Naive thymus-derived CD4-positive, alpha-beta T cell (primary cell): ENCODE measurements around the gene SULT1B1. TPM values are rescaled to one million over a fixed set of nuclear protein-coding genes. Genes with fewer than 3 reads are reported as not detected.

ENCODE experiments used
- ATAC-seq: fragments of 150-1000 bp; cut with Tn5 transposase; 2 replicates; pipeline ENCODE4 v1.10.0; 2021; ENCODE audit warnings: mild to moderate bottlenecking, moderate library complexity
- CTCF ChIA-PET: fragments of 350-600 bp; sonication (Branson Sonifier 250); formaldehyde crosslinking; loops from one replicate; lab custom pipeline; 2021; ENCODE audit warnings: antibody characterized with exemption; lab: Charles Lee
- POLR2A ChIA-PET: fragments of 350-600 bp; sonication (Branson Sonifier 250); formaldehyde crosslinking; loops from one replicate; lab custom pipeline; 2021; ENCODE audit warnings: antibody characterized with exemption, inconsistent platforms; lab: Charles Lee
- DNase-seq, 9 donors: peaks; one replicate each; pipeline versions ENCODE4 v3.0.0 to v3.0.0-alpha.2; 2020 to 2022; ENCODE audit warnings: mixed read lengths in 1 of 9
- H3K27ac ChIP-seq: one replicate; pipeline ENCODE4 v1.7.0; 2013; ENCODE audit warnings: mild to moderate bottlenecking, low read depth, low read length, moderate library complexity
- H3K27me3 ChIP-seq, 2 donors: one replicate each; pipeline ENCODE4 v1.7.0; 2013; ENCODE audit warnings: low read length in 2 of 2, mild to moderate bottlenecking in 2 of 2, moderate library complexity in 2 of 2; ENCODE audit not compliant: control insufficient read depth in 2 of 2, insufficient read depth in 2 of 2
- H3K36me3 ChIP-seq, 3 experiments: 1 replicate in 2 of 3; 2 replicates in 1 of 3; pipeline ENCODE4 v1.7.0; 2013; ENCODE audit warnings: low read length in 3 of 3, mild to moderate bottlenecking in 3 of 3, moderate library complexity in 1 of 3; ENCODE audit not compliant: insufficient read depth in 3 of 3, control insufficient read depth in 2 of 3
- H3K4me1 ChIP-seq, 2 donors: one replicate each; pipeline ENCODE4 v1.7.0; 2013; ENCODE audit warnings: low read length in 2 of 2, mild to moderate bottlenecking in 2 of 2, moderate library complexity in 1 of 2; ENCODE audit not compliant: control insufficient read depth in 2 of 2, insufficient read depth in 2 of 2
- H3K4me3 ChIP-seq: 2 replicates; pipeline ENCODE4 v1.7.0; 2013; ENCODE audit warnings: mild to moderate bottlenecking, low read length
- H3K9me3 ChIP-seq, 3 experiments: 1 replicate in 2 of 3; 2 replicates in 1 of 3; pipeline ENCODE4 v1.7.0; 2013; ENCODE audit warnings: low read length in 3 of 3; ENCODE audit not compliant: control insufficient read depth in 2 of 3
- H3K27ac Mint-ChIP-seq, 9 donors: one replicate each; pipeline ENCODE4 v1.8.0; 2020 to 2022; ENCODE audit warnings: mixed read lengths in 9 of 9, mild to moderate bottlenecking in 8 of 9, moderate library complexity in 5 of 9, inconsistent platforms in 2 of 9
- H3K27me3 Mint-ChIP-seq, 5 donors: one replicate each; pipeline ENCODE4 v1.8.0; 2021 to 2022; ENCODE audit warnings: mixed read lengths in 5 of 5, mild to moderate bottlenecking in 1 of 5
- H3K36me3 Mint-ChIP-seq, 5 donors: one replicate each; pipeline ENCODE4 v1.8.0; 2020 to 2022; ENCODE audit warnings: mixed read lengths in 5 of 5, mild to moderate bottlenecking in 3 of 5, inconsistent platforms in 1 of 5
- H3K4me1 Mint-ChIP-seq, 7 donors: one replicate each; pipeline ENCODE4 v1.8.0; 2020 to 2022; ENCODE audit warnings: mixed read lengths in 7 of 7, mild to moderate bottlenecking in 3 of 7, inconsistent platforms in 1 of 7
- H3K4me3 Mint-ChIP-seq, 10 donors: one replicate each; pipeline ENCODE4 v1.8.0; 2020 to 2022; ENCODE audit warnings: mild to moderate bottlenecking in 10 of 10, mixed read lengths in 10 of 10, moderate library complexity in 6 of 10, inconsistent platforms in 2 of 10
- H3K9me3 Mint-ChIP-seq, 11 donors: one replicate each; pipeline ENCODE4 v1.8.0; 2020 to 2022; ENCODE audit warnings: mixed read lengths in 11 of 11, mild to moderate bottlenecking in 4 of 11, inconsistent platforms in 1 of 11, moderate library complexity in 1 of 11
- intact Hi-C, 2 donors: fragments of 100-400 bp; cut with micrococcal nuclease; formaldehyde crosslinking; loops; one replicate each; pipeline ENCODE4 v1.15.1; 2023
- polyA plus RNA-seq, 2 donors: library from polyadenylated mRNA; unstranded; fragments of 300-500 nt; fragmentation: Illumina TruSeq; gene quantifications; one replicate each; pipeline ENCODE4 v1.2.3, GENCODE V29; 2021
- total RNA-seq, 6 experiments: library from RNA in 5 of 6; stranded (reverse) in 5 of 6; gene quantifications; 1 replicate in 5 of 6; 2 replicates in 1 of 6; pipeline ENCODE4 v1.2.3 and lab custom pipeline; 2021 to 2026

The SULT1B1 gene
- total and polyA plus RNA-seq, 7 experiments from 2014 or later: 8.2 to 32.0 (median 16.7) TPM

- H3K9me3 ChIP-seq: no peaks in the 10 kb centered on the region
- no peaks in the 10 kb centered on the region for H3K27me3 ChIP-seq
- ATAC-seq (no peak), DNase-seq (no peak)
- ChIA-PET CTCF (no interaction called here), POLR2A (no interaction called here)
- no peaks in the 10 kb centered on the region for H3K4me1 ChIP-seq
- H3K4me3 ChIP-seq: no peak overlapping the region
- no peaks in the 10 kb centered on the region for H3K36me3 ChIP-seq
- intact Hi-C loops: no loop called here
- Mint-ChIP-seq H3K4me1 (peaks cover 0 to 6% (median 0%) of the 10 kb centered on the region in 7 donors), H3K27ac (no peak overlapping the region), H3K36me3 (peaks cover 0 to 13% (median 9%) of the 10 kb centered on the region in 5 donors), H3K27me3 (no peaks in the 10 kb centered on the region), H3K4me3 (no peak overlapping the region), H3K9me3 (peaks cover 0 to 16% (median 7%) of the 10 kb centered on the region in 11 donors)
- no peak overlapping the region for H3K27ac ChIP-seq
These were observed 52.2 kb downstream of the SULT1B1 start for GRCh38 chr4:69708211-69708610.

GRCh38 chr4:69707807-69708206 is 52.6 kb downstream of the SULT1B1 start:
- no peak for ATAC-seq
- H3K4me3 ChIP-seq: no peak overlapping the region

GRCh38 chr4:69702201-69702600 is 58.2 kb downstream of the SULT1B1 start:
- no peak overlapping the region for H3K27ac ChIP-seq
- Mint-ChIP-seq H3K9me3 (peaks cover 0 to 26% (median 9%) of the 10 kb centered on the region in 11 donors), H3K4me1 (peaks cover 0 to 1% (median 0%) of the 10 kb centered on the region in 7 donors), H3K27ac (no peak overlapping the region), H3K4me3 (no peak overlapping the region), H3K27me3 (no peaks in the 10 kb centered on the region), H3K36me3 (peaks cover 0 to 11% (median 4%) of the 10 kb centered on the region in 5 donors)
- POLR2A ChIA-PET: no interaction called here
- CTCF ChIA-PET: interaction anchor here (0.6 kb wide), 1 partner anchor 9 kb away, joined by 3 read pairs; no protein-coding TSS in a partner anchor
- H3K27me3 ChIP-seq: no peaks in the 10 kb centered on the region
- DNase-seq (no peak), ATAC-seq (no peak)
- no peaks in the 10 kb centered on the region for H3K36me3 ChIP-seq
- no peaks in the 10 kb centered on the region for H3K4me1 ChIP-seq
- H3K9me3 ChIP-seq: peaks cover 0 to 4% (median 0%) of the 10 kb centered on the region in 3 experiments
- intact Hi-C loops: loop anchor here in 1 of 2 donors (1.0 kb wide), 1 partner anchor 18 kb away; no protein-coding TSS in a partner anchor
- H3K4me3 ChIP-seq: no peak overlapping the region

More at GRCh38 chr4:69707807-69708206, 52.6 kb downstream of the SULT1B1 start:
- Histone ChIP-seq H3K4me1 (no peaks in the 10 kb centered on the region), H3K36me3 (no peaks in the 10 kb centered on the region), H3K27me3 (no peaks in the 10 kb centered on the region), H3K27ac (no peak overlapping the region), H3K9me3 (no peaks in the 10 kb centered on the region)
- Mint-ChIP-seq H3K9me3 (peaks cover 0 to 16% (median 7%) of the 10 kb centered on the region in 11 donors), H3K27ac (no peak overlapping the region), H3K4me1 (peaks cover 0 to 6% (median 0%) of the 10 kb centered on the region in 7 donors), H3K36me3 (peaks cover 0 to 13% (median 9%) of the 10 kb centered on the region in 5 donors), H3K27me3 (no peaks in the 10 kb centered on the region), H3K4me3 (no peak overlapping the region)
- no peak for DNase-seq
- ChIA-PET CTCF (no interaction called here), POLR2A (no interaction called here)
- intact Hi-C loops: no loop called here

- ATAC-seq: no peak
- peaks cover 0 to 4% (median 0%) of the 10 kb centered on the region in 3 experiments for H3K9me3 ChIP-seq
- no peak overlapping the region for H3K27ac ChIP-seq
- Mint-ChIP-seq H3K27me3 (no peaks in the 10 kb centered on the region), H3K9me3 (peaks cover 0 to 31% (median 9%) of the 10 kb centered on the region in 11 donors), H3K4me1 (peaks cover 0 to 1% (median 0%) of the 10 kb centered on the region in 7 donors), H3K4me3 (no peak overlapping the region), H3K36me3 (peaks cover 0 to 11% (median 4%) of the 10 kb centered on the region in 5 donors), H3K27ac (no peak overlapping the region)
- intact Hi-C loops: loop anchor here in 1 of 2 donors (1.0 kb wide), 1 partner anchor 19 kb away; no protein-coding TSS in a partner anchor
- no peaks in the 10 kb centered on the region for H3K4me1 ChIP-seq
- DNase-seq: no peak
- no peaks in the 10 kb centered on the region for H3K36me3 ChIP-seq
- no peak overlapping the region for H3K4me3 ChIP-seq
- no peaks in the 10 kb centered on the region for H3K27me3 ChIP-seq
- POLR2A ChIA-PET: no interaction called here
- CTCF ChIA-PET: no interaction called here
These were observed 58.7 kb downstream of the SULT1B1 start for GRCh38 chr4:69701696-69702095.

- ChIA-PET CTCF (no interaction called here), POLR2A (no interaction called here)
- Histone ChIP-seq H3K27me3 (no peaks in the 10 kb centered on the region), H3K4me1 (no peaks in the 10 kb centered on the region), H3K4me3 (no peak overlapping the region), H3K36me3 (no peaks in the 10 kb centered on the region), H3K27ac (no peak overlapping the region), H3K9me3 (peaks cover 0 to 4% (median 0%) of the 10 kb centered on the region in 3 experiments)
- Mint-ChIP-seq H3K27me3 (no peaks in the 10 kb centered on the region), H3K36me3 (peaks cover 0 to 11% (median 4%) of the 10 kb centered on the region in 5 donors), H3K4me3 (no peak overlapping the region), H3K9me3 (peaks cover 0 to 36% (median 12%) of the 10 kb centered on the region in 11 donors), H3K4me1 (peaks cover 0 to 6% (median 0%) of the 10 kb centered on the region in 7 donors), H3K27ac (no peak overlapping the region)
- intact Hi-C loops: no loop called here
- no peak for DNase-seq
- no peak for ATAC-seq
These were observed 62.7 kb downstream of the SULT1B1 start for GRCh38 chr4:69697536-69698242.

- CTCF ChIA-PET: interaction anchor here (0.7 to 2.1 kb wide), 7 partner anchors 48 to 192 kb away, joined by 3 to 47 read pairs (median 11); partner anchors contain the start of gene SULT1B1
- DNase-seq (peak in 6 of 9 donors; percentile 20 to 63 (median 48)), ATAC-seq (peak; percentile 76)
- no peaks in the 10 kb centered on the region for H3K27me3 Mint-ChIP-seq
- peak overlapping the region in 7 of 10 donors; percentile 39 to 76 (median 55) for H3K4me3 Mint-ChIP-seq
- H3K36me3 Mint-ChIP-seq: no peaks in the 10 kb centered on the region
- Histone ChIP-seq H3K9me3 (no peaks in the 10 kb centered on the region), H3K4me3 (no peak overlapping the region), H3K4me1 (no peaks in the 10 kb centered on the region), H3K27ac (no peak overlapping the region), H3K36me3 (no peaks in the 10 kb centered on the region), H3K27me3 (no peaks in the 10 kb centered on the region)
- peaks cover 0 to 19% (median 5%) of the 10 kb centered on the region in 7 donors for H3K4me1 Mint-ChIP-seq
- intact Hi-C loops: loop anchor here (1.0 to 5.0 kb wide), 8 partner anchors 71 to 1417 kb away; partner anchors contain the start of gene SULT1B1 (in 1 of the 2)
- H3K27ac Mint-ChIP-seq: peak overlapping the region in 3 of 9 donors; percentile 30 to 53 (median 38)
- POLR2A ChIA-PET: no interaction called here
- peaks cover 0 to 4% (median 0%) of the 10 kb centered on the region in 11 donors for H3K9me3 Mint-ChIP-seq
These were observed 70.8 kb downstream of the SULT1B1 start for GRCh38 chr4:69689599-69689998.
